Parathyroid adenoma (tissue), 2 donors: Measurements from ENCODE around the gene JAK1.

Experiments used
- H2AFZ ChIP-seq: fragments of 300-600 bp; sonication (generic); one replicate; pipeline ENCODE4 v1.7.0; 2017; ENCODE audit warnings: antibody characterized with exemption, mild to moderate bottlenecking
- H3K27ac ChIP-seq: fragments of 300-600 bp; sonication (generic); one replicate; pipeline ENCODE4 v1.7.0; 2017
- H3K27me3 ChIP-seq: fragments of 300-600 bp; sonication (generic); one replicate; pipeline ENCODE4 v1.7.0; 2017; ENCODE audit warnings: low read length; ENCODE audit not compliant: control insufficient read depth, insufficient read depth
- H3K36me3 ChIP-seq: fragments of 300-600 bp; sonication (generic); one replicate; pipeline ENCODE4 v1.7.0; 2017; ENCODE audit warnings: low read length; ENCODE audit not compliant: control insufficient read depth, insufficient read depth
- H3K4me1 ChIP-seq: fragments of 300-600 bp; sonication (generic); one replicate; pipeline ENCODE4 v1.7.0; 2017; ENCODE audit warnings: control low read depth
- H3K4me2 ChIP-seq: fragments of 300-600 bp; sonication (generic); one replicate; pipeline ENCODE4 v1.7.0; 2017; ENCODE audit warnings: low read length
- H3K4me3 ChIP-seq: fragments of 300-600 bp; sonication (generic); one replicate; pipeline ENCODE4 v1.7.0; 2017; ENCODE audit warnings: low read depth, low read length
- H3K79me2 ChIP-seq: fragments of 300-600 bp; sonication (generic); one replicate; pipeline ENCODE4 v1.7.0; 2017; ENCODE audit warnings: control low read depth
- H3K9ac ChIP-seq: fragments of 300-600 bp; sonication (generic); one replicate; pipeline ENCODE4 v1.7.0; 2017; ENCODE audit warnings: mild to moderate bottlenecking
- H3K9me3 ChIP-seq: fragments of 300-600 bp; sonication (generic); one replicate; pipeline ENCODE4 v1.7.0; 2017; ENCODE audit warnings: low read length; ENCODE audit not compliant: control insufficient read depth
- CTCF ChIP-seq: fragments of 300-600 bp; sonication (generic); IDR thresholded peaks from one replicate; pipeline ENCODE4 v1.7.0; 2017; ENCODE audit warnings: antibody characterized with exemption, mild to moderate bottlenecking
- donor health status: primary hyperparathyroidism.

The JAK1 gene

GRCh38 chr1:64854674-64855073, 111.7 kb downstream of the JAK1 start:
- Histone ChIP-seq H3K9ac (no peak overlapping the region), H3K36me3 (no peaks in the 10 kb centered on the region), H3K4me1 (no peaks in the 10 kb centered on the region), H3K27me3 (no peaks in the 10 kb centered on the region), H3K27ac (no peak overlapping the region), H3K9me3 (no peaks in the 10 kb centered on the region), H3K4me3 (no peak overlapping the region), H3K4me2 (no peak overlapping the region), H3K79me2 (no peaks in the 10 kb centered on the region), H2AFZ (no peak overlapping the region)
- no peak for TF ChIP-seq CTCF

- H3K9me3 ChIP-seq = no peaks in the 10 kb centered on the region
- H3K79me2 ChIP-seq = no peaks in the 10 kb centered on the region
- no peaks in the 10 kb centered on the region for H3K27me3 ChIP-seq
- H3K4me2 ChIP-seq = no peak overlapping the region
- H3K4me3 ChIP-seq = no peak overlapping the region
- no peak for TF ChIP-seq CTCF
- H3K36me3 ChIP-seq = no peaks in the 10 kb centered on the region
- no peak overlapping the region for H3K27ac ChIP-seq
- H3K4me1 ChIP-seq = no peaks in the 10 kb centered on the region
- no peak overlapping the region for H3K9ac ChIP-seq
- no peak overlapping the region for H2AFZ ChIP-seq
These were observed 114.7 kb downstream of the JAK1 start for GRCh38 chr1:64851664-64852063.

- Histone ChIP-seq H3K27me3 (no peaks in the 10 kb centered on the region), H3K4me2 (no peak overlapping the region), H3K4me1 (no peaks in the 10 kb centered on the region), H3K9ac (no peak overlapping the region), H2AFZ (no peak overlapping the region), H3K36me3 (no peaks in the 10 kb centered on the region), H3K79me2 (no peaks in the 10 kb centered on the region), H3K27ac (no peak overlapping the region), H3K9me3 (no peaks in the 10 kb centered on the region), H3K4me3 (no peak overlapping the region)
- TF ChIP-seq CTCF = no peak
These were observed 115.5 kb downstream of the JAK1 start for GRCh38 chr1:64850846-64851245.

GRCh38 chr1:64849942-64850341, 116.4 kb downstream of the JAK1 start:
- Histone ChIP-seq H3K27ac (no peak overlapping the region), H3K4me3 (no peak overlapping the region), H2AFZ (no peak overlapping the region), H3K9ac (no peak overlapping the region), H3K4me2 (no peak overlapping the region), H3K36me3 (no peaks in the 10 kb centered on the region), H3K27me3 (no peaks in the 10 kb centered on the region), H3K79me2 (no peaks in the 10 kb centered on the region), H3K4me1 (peaks cover 4% of the 10 kb centered on the region), H3K9me3 (no peaks in the 10 kb centered on the region)
- TF ChIP-seq CTCF = no peak

GRCh38 chr1:64848803-64849202, 117.5 kb downstream of the JAK1 start:
- Histone ChIP-seq H3K4me2 (no peak overlapping the region), H3K79me2 (no peaks in the 10 kb centered on the region), H3K9ac (no peak overlapping the region), H3K36me3 (no peaks in the 10 kb centered on the region), H3K27me3 (no peaks in the 10 kb centered on the region), H3K27ac (no peak overlapping the region), H2AFZ (no peak overlapping the region), H3K9me3 (no peaks in the 10 kb centered on the region), H3K4me3 (no peak overlapping the region), H3K4me1 (peaks cover 5% of the 10 kb centered on the region)
- no peak for TF ChIP-seq CTCF
